Endothelial cell of hepatic sinusoid (primary cell): ENCODE measurements around the gene EED.
"Not testable (repeated sequence)": the region's sequence is repeated elsewhere in the genome, so short reads cannot be mapped to it uniquely, and the experiment has no call there.

Experiments
- in situ Hi-C: cut with HindIII; loops from 2 replicates; pipeline ENCODE4 v1.10.0; 2017; ENCODE audit warnings: low sequenced_read_pairs

EED gene

DNA sequence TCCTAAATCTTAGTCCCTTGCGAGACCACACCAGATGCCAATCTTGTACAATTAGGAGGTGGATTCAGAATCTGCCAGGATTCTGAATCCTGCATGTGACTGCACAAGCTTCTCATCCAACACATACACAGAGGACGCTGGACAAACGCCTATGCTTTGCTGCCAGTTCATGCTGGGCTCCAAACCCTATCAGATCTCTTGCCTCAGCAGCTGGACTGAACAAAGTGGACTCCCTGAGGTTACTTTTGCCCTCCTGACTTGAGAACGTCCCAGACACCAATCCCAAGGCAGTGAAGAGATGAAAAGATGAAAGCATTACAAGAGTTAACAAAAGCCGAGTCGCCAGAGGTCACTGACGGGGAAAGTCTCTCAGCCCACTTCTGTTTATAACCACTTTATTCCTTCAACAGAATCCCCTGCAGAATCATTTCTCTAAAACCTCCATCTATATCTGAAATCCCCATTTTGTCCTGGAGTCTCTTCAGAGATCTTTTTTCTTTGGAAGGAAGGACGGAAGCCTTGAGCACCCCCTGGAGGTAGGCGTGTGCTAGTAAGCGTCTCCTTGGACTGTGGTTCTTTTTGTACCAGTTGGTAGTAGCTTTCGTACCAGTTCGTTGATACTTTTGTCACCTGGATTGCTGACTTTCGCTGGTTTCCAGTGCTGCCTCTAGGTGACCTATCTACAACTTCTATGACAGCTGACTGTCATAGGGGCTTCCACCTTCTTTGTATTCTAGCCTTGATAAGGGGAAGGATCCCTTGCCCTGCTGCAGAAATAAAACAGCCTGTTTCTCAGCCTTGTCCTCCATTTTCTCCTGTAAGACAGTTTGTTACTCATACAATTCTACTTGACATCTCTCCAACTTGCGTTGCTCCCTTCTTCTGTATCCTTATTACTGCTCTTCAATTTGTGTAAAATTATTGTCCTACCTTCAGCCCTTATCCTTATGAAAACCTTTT lies 26.1 kb upstream of the EED start:
- in situ Hi-C loops = no loop called here

DNA sequence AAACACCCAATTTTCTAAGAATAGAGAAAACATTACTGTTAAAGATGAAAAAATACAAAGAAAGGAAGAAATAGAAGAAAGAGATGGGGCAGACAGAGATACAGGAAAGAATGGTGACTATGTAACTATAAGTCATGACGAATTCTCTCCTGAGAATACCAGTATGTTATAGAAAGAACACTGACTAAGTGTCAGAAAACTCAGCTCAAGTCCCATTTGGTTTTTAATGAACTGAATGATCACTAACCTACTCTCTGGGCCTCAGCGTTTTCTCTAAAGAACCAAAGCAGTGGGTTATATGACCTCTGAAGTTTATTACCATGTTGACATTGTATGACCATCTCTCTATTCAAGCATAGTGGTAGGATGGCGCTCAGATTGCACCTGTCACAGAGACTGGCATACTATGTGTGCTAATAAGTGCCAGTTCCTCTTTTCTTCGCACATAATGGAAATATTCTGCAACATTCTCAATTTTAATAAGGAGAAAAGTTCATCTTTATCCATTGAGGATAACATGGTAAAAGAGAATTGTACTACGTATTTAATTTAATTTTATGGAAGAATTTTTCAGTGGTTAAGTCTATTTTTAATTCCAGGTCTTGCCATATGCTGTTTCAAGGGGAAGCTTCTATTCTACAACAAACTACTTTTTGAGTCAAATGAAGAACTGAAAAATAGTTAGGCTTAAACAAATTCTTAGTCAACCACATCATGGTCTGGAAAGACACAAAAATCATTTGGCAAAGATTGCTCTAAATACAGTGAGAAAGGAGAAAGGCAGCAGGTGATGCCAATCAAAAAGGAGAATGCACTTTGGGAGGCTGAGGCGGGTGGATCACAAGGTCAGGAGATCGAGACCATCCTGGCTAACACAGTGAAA lies 25.0 kb upstream of the EED start:
- in situ Hi-C loops = no loop called here

DNA sequence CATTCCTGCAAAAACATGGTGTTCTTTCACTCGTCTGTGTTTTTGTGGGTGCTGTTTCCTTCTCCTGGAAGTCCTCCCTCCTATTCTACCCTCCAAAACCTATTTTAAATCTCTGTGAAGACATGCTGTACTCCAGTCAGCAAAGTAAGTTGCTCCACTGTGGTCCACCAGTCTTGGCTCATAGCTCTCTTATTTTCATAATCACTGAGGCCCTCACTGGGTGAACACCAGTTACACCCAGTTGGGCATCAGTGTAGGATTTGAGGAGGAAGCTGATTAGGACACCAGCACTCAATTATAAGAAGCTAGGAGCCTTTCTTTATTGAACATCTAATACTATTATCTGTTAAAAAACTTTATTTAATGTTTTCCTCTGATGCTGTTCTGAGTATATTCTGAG lies 23.9 kb upstream of the EED start:
- in situ Hi-C loops = no loop called here

DNA sequence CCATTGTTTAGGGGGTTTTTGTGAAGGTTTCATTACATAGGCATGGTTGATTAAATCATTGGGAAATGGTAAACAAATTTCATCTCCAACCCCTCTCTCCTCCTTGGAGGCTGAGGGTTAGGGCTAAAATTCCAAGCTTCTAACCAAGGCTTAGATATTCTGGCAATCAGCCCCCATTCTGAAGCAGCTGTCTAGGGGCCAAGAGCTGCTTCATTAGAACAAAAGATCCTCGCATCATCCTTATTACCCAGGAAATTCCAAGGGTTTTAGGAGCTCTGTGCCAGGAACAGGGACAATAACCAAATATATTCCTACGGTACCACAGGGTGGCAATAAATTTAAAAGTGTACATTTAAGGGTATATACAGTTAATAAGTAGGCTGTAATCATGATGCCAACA lies 22.5 kb upstream of the EED start:
- in situ Hi-C loops = no loop called here

DNA sequence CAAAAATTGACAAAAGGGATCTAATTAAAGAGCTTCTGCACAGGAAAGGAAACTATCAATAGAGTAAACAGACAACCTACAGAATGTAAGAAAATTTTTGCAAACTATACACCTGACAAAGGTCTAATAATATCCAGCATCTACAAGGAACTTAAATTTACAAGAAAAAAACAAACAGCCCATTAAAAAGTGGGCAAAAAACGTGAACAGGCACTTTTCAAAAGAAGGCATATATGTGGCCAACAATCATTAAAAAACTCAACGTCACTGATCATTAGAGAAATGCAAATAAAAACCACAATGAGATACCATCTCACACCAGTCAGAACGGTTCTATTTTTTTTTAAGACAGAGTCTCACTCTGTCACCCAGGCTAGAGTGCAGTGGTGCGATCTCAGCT lies 20.0 kb upstream of the EED start:
- in situ Hi-C loops = not testable (repeated sequence)

DNA sequence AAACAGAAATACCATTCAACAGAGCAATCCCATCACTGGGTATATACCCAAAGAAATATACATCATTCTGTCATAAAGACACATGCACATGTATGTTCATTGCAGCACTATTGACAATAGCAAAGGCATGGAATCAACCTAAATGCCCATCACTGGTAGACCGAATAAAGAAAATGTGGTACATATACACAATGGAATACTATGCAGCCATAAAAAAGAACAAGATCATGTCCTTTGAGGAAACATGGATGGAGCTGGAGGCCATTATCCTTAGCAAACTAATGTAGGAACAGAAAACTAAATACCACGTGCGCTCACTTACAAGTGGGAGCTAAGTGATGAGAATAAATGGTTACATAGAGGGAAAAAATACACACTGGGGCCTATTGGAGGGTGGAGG lies 19.2 kb upstream of the EED start:
- in situ Hi-C loops = not testable (repeated sequence)

DNA sequence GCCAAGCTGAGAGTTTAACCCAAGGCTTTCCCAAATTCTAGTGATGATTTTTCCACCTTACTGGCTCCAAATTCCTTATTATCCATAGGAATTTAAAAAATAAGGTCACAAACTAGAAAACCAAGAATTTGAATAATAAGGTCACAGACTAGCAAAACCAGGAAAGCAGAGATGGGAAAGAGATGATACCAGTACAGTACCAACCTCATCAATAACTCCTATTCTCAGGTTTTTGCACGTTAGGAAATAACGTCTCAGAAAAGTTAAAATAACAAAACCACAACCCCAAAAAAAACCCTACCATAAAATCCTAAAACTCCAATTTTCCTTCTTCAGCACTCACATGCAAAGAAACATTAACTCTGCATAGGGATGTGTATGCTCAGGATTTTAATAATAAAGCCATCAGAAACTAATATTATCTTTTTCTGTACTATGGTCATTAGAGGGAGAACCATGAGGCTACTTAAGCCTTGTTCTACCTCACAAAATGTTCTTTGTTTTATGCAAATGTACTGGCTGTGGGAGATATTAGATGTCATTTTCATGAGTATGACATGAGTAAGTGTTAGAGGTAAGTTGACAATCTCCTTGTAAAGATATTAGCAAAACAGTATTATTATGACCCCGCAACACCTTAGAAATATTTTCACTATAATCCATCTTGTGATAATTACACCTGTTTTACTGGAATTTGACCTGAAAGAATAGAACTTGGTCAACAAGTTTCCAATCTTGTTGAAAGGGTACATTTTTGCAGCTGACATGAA lies 16.1 kb upstream of the EED start:
- in situ Hi-C loops = no loop called here

DNA sequence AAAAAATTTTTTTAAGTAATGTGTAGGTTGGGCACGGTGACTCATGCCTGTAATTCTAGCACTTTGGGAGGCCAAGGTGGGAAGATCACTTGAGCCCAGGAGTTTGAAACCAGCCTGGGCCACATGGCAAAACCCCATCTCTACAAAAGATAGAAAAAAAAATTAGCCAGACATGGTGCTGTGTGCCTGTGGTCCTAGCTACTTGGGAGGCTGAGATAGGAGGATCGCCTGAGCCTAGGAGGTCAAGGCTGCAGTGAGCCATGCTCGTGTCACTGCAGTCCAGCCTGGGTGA lies 15.6 kb upstream of the EED start:
- in situ Hi-C loops = not testable (repeated sequence)

DNA sequence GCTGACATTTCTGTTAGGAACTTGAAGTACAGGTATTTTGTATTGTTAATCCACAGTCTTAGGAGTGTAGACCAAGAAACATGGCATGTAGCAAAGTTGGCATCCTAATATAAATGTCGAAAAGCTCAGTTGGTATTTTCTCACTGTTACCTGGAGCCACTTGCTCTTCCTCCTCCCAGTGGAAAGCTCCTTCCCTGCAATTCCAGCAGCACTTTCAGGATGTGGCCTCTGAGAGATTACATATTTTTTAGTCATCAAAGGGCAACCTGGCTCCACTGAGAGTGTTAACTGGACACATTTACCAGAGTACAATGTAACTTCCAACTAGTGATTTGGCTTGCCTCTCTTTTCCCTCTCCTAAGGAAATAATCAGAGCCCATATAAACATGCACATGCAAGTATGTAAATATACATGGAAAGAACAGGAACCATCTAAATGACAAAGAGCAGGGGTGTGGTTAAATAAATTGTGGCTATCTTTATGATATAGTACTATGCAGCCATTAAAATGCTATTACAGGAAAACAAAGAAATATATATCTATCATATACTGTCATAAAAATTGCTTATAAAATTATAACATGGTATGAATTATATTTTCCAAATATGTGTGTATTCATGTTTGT lies 14.3 kb upstream of the EED start:
- in situ Hi-C loops = no loop called here

DNA sequence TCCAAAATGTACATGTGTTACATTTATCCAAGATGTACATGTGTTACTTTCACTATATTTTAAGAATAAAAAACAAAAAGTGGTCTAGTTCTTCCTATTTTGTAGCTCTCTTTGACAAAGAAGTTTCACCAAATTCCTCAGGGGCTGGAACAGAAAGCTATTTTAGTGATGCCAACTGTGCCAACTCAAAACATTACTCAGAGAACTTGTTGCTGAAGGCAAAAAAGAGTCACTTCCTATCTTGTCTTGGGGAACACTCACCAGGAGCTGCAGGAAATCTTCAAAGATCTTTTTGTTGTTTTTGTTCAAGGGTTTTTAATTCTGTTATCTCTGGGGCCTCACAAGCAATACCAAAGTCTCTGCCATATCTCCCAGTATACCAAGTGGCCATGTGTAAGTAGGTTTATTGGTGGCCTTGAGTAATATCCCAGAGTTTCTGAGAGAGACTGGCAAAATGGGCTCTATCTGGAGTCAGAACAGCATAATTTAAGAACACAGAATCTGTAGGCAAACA lies 13.6 kb upstream of the EED start:
- in situ Hi-C loops = no loop called here

DNA sequence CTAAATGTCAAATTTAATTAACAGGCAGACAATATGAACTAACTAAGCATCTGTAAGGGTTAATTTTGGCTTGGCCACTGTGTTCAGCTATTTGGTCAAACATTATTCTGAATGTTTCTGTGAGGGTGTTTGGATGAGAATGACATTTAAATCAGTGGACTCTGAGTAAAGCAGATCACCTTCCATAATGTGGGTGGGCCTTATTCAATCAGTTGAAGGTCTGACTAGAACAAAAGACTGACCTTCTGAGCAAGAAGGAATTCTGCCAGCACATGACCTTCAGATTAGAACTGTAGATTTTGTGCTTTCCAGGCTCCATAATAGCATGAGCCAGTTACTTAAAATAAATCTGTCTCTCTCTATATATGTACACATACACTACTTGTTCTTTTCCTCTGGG lies 12.0 kb upstream of the EED start:
- in situ Hi-C loops = no loop called here

DNA sequence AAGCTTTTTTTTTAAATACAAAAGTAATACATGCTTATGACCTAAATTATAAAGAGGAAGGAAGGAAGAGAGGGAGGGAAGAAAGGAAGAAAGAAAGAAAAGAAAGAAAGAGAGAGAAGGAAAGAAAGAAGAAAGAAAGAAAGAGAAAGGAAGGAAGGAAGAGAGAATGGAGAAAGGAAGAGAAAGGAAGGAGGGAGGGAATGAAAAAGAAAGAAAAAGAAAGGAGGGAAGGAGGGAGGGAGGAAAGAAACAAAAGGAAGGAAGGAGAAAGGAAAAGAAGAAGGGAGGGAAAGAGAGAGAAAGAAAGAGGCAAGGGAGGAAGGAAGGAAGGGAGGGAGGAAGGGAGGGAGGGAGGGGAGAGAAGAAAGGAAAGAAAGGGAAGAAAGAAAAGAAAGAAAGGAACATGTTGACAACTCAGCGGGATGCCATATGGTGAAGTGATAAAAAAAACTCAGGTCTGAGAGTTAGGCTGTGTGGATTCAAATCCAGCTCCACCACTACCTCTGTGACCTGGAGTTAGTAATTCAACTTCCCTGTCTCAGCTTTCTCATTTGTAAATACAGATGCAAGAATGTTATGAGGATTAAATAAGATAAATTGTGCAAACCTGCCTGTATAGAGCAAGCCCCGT lies 9.6 kb upstream of the EED start:
- in situ Hi-C loops = no loop called here

DNA sequence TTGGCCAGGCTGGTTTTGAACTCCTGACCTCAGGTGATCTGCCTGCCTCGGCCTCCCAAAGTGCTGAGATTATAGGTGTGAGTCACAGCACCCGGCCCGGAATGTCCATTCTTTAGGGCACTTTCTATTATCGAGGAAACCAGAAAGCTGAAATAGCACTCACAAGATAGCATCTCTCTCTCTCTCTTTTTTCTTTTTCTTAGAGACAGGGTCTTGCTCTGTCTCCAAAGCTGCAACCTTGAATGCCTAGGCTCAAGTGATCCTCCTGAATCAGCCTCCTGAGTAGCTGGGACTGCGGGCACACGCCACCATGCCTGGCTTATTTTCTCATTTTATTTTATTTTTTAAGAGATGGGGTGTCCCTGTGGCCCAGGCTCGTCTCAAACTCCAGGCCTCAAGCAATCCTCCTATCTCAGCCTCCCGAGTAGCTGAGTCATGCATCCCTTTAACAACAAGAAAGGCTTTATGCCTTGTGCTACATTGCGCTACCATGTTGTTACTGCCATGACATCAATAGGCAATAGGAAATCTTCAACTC lies 7.2 kb upstream of the EED start:
- in situ Hi-C loops = no loop called here

DNA sequence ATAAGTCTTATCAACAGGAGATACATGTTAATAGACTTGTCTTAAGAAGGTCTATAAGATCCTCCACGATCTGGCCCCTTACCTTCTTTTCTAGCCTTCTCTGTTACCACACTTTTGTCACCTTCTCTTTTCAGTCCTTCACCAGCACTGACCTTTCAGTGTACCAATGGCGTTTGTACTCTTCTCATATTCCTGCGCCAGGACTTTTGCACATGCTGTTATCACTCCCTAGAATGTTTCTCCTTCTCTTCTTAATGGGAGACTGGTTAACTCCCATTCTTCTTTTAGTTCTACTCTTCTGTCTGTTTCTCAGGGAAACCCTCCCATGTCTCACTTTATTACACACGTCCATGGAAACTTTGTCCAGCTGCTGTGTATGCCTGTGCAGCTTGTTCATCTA lies 4.4 kb upstream of the EED start:
- in situ Hi-C loops = no loop called here

DNA sequence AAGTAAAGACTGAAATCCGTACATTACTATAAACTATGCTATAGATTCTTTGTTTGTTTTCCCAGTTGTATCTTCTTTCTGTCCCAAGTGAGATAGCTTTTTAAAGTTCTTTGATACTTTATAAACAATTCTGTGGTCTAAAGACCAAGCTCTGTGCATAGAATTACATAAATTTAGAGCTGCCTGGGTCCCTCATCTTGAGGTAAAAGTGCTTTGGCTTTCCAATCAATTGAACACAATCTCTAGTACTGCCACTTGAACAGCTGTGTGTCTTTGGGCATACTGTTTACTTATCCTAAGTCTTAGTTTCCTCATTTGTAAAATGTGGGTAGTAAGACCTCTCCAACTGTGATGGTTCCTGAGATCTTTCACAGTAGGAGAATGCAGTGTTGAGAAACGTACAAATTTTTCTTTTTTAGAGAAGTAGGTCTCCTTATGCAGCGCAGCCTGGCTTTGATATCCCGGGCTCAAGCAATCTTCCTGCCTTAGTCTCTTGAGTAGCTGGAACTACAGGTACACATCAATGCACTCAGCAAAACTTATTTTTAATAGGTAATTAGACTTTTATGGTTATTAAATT lies 2.5 kb upstream of the EED start:
- in situ Hi-C loops = no loop called here

DNA sequence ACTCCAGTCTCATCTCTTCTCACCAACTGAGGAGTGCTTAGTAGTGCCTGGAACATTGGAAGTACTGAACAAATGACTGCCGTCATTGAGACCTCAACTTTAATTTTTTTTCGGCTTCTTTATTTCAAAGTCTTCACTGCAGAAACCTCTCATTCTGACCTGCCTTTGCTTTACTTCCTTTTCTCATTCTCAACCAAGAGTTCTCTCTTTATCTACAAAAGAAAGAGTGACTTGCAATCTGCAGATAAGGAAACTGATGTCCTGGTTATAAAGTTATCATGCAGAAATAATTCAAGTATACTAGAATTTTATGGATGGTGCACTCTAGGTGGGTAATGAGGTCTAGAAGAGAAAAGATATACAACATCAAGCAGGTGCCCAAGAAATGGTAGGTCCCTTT lies 1.2 kb upstream of the EED start:
- in situ Hi-C loops = no loop called here

DNA sequence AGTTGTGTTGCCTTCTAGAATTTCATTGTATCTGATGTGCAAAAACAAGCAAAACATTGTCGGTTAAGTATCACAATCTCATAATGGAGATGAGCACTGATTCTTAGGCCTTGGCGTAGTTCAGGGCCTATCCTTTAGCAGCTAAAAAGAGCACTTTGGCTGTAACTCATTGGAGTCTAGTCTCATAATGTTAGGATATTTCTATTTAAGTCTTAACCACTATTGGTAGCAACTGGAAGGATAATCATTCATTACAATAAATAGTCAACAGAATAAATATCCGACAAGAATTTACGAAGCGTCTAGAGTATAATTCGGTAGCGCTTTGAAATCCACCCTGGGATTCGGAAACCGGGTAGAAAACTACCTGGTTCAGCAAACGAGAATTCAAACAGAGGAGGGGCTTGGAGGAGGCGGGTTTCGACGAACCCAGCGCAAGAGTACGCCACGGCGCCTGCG lies 461 bp upstream of the EED start:
- in situ Hi-C loops = no loop called here

DNA sequence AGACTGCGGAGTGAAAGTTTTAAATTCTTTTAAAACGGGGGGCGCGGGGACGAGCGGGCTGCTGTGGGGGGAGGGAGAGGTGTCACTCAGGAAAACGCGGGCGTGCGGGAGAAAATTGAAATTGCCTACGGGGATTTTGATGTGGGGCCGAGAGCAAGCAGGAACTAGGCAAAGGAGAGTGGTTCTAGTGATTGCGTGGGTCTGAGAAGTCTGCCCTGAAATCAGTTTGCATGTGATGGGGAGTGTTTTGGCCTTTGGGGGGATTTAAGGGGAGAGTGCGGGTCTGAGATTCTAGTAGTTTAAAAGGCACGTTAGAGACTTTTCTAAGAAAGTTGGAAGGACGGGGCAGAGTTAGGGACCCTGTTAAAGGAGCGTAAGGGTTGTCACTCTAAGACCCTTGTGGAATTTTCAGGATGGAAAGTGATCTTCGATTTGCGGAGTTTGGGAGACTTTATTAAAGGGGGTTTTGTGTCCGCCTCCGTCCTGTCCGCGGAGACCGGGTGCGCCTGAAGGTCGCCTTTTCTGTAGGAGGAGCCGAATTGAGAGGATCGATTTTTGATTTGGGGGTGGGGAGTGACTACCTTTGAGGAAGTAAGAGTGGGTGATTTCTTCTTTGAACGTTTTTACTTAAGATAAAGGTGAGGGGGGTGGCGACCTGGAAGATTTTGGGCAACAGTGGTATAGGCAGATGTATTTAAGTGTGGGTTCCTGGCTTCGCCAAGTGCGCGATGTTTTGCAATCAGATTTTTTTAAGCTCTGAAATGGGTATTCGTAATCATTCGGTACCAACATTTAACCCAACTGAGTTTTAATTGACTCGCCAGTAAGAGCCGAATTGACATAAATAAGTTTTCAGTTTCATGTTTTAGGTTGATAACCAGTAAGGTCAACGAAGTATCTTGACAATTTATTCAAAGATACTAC lies 1.1 kb downstream of the EED start:
- in situ Hi-C loops = no loop called here

DNA sequence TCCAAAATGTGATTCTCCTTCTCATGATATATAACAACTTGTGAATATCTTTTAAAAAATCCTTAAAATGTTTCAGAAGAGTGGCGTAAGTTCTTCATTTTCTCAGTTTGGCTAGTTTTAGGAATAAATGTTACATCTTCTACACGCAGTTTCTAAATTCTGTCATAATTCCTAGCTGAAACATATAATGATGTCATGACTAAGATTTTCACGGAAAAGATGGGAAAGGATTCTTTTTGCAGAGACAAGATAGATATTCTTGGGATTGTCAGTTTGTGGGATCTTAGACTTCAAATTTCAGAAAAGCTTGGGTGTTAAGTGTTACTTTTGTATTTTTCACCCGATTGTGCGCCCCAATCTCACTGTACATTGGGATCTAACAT lies 1.7 kb downstream of the EED start:
- in situ Hi-C loops = no loop called here
